Keratinocyte (primary cell): ENCODE results near the gene SLC27A3. TPM values are rescaled to one million over a fixed set of nuclear protein-coding genes. Genes with fewer than 3 reads are reported as not detected.

Experiments
- DNase-seq: peaks from one replicate; pipeline ENCODE4 v3.0.0-alpha.2; 2011; ENCODE audit warnings: low read depth, missing footprints, low spot score
- FAIRE-seq: peaks from 2 replicates; lab custom pipeline; 2011; peaks lifted over from hg19 to GRCh38; lab: Jason Lieb, UNC
- H2AFZ ChIP-seq: 2 replicates; pipeline ENCODE4 v1.6.0; 2012; ENCODE audit warnings: low read length, control low read depth, inconsistent platforms; ENCODE audit not compliant: control insufficient read depth
- H3K27ac ChIP-seq: 2 replicates; pipeline ENCODE4 v1.5.1; 2011; ENCODE audit warnings: low read length; ENCODE audit not compliant: control insufficient read depth, insufficient read depth
- H3K27me3 ChIP-seq: 3 replicates; pipeline ENCODE4 v1.6.0; 2011; ENCODE audit warnings: low read length; ENCODE audit not compliant: control insufficient read depth, insufficient read depth; ENCODE audit errors: extremely low read depth
- H3K36me3 ChIP-seq, 2 experiments: 2 replicates in 1 of 2; 3 replicates in 1 of 2; pipeline ENCODE4 v1.5.1; 2011; ENCODE audit warnings: low read length in 2 of 2, mild to moderate bottlenecking in 1 of 2; ENCODE audit not compliant: control insufficient read depth in 2 of 2, insufficient read depth in 2 of 2; ENCODE audit errors: extremely low read depth in 1 of 2
- H3K4me1 ChIP-seq: 3 replicates; pipeline ENCODE4 v1.5.1; 2011; ENCODE audit warnings: low read length; ENCODE audit not compliant: control insufficient read depth, insufficient read depth; ENCODE audit errors: extremely low read depth
- H3K4me2 ChIP-seq: 3 replicates; pipeline ENCODE4 v1.6.0; 2011; ENCODE audit warnings: low read depth, low read length; ENCODE audit not compliant: control insufficient read depth, insufficient read depth; ENCODE audit errors: extremely low read depth
- H3K4me3 ChIP-seq, 3 experiments: fragments of 200-600 bp in 1 of 3; sonication (generic) in 1 of 3; 2 replicates in 2 of 3; 3 replicates in 1 of 3; pipeline ENCODE4 v1.5.1; 2011 to 2016; ENCODE audit warnings: low read length in 3 of 3, mild to moderate bottlenecking in 3 of 3, control low read depth in 2 of 3, inconsistent platforms in 1 of 3, low read depth in 1 of 3, mixed read lengths in 1 of 3, mixed run types in 1 of 3, moderate library complexity in 1 of 3; ENCODE audit not compliant: control insufficient read depth in 2 of 3, insufficient read depth in 2 of 3; ENCODE audit errors: extremely low read depth in 1 of 3
- H3K79me2 ChIP-seq: 2 replicates; pipeline ENCODE4 v1.6.0; 2012; ENCODE audit warnings: low read length; ENCODE audit not compliant: control insufficient read depth, insufficient read depth
- H3K9ac ChIP-seq: 3 replicates; pipeline ENCODE4 v1.6.0; 2011; ENCODE audit warnings: low read length; ENCODE audit not compliant: control insufficient read depth, insufficient read depth; ENCODE audit errors: extremely low read depth
- H3K9me1 ChIP-seq: 3 replicates; pipeline ENCODE4 v1.6.0; 2011; ENCODE audit warnings: low read length; ENCODE audit not compliant: control insufficient read depth, insufficient read depth; ENCODE audit errors: extremely low read depth
- H3K9me3 ChIP-seq: 2 replicates; pipeline ENCODE4 v1.5.1; 2012; ENCODE audit warnings: low read depth, low read length; ENCODE audit not compliant: control insufficient read depth
- H4K20me1 ChIP-seq: 3 replicates; pipeline ENCODE4 v1.6.0; 2011; ENCODE audit warnings: low read length; ENCODE audit not compliant: control insufficient read depth, insufficient read depth; ENCODE audit errors: extremely low read depth
- EZH2 ChIP-seq: IDR thresholded peaks from one replicate; pipeline ENCODE4 v1.6.1; 2012; ENCODE audit warnings: inconsistent platforms, mild to moderate bottlenecking, low read length, moderate library complexity
- dilution Hi-C: fragments of 300-500 bp; cut with MboI; formaldehyde crosslinking; loops from one replicate; pipeline ENCODE4 v1.7.0; 2020; ENCODE audit warnings: low sequenced_read_pairs; ENCODE audit not compliant: extremely low pct_ligation_motif_present
- polyA plus RNA-seq, 5 experiments: library from polyadenylated mRNA; depleted of rRNA in 3 of 5; stranded (reverse) in 3 of 5; stranded (forward) in 1 of 5; unstranded in 1 of 5; fragments of >200 nt; gene quantifications; 1 replicate in 1 of 5; 2 replicates in 3 of 5; 3 replicates in 1 of 5; pipeline versions ENCODE4 v1.2.1 to v1.2.3, GENCODE V29; 2011 to 2012; ENCODE audit warnings: missing spikeins in 2 of 5, low read depth in 1 of 5, low replicate concordance in 1 of 5
- TF ChIP-seq, protein P1 (sequence below), 3 experiments: IDR thresholded peaks in 1 of 3; conservative IDR thresholded peaks in 1 of 3; optimal IDR thresholded peaks in 1 of 3; 2 replicates in 2 of 3; 3 replicates in 1 of 3; pipeline versions ENCODE3 to v1.5.1; 2011; ENCODE audit warnings: low read length in 3 of 3, mild to moderate bottlenecking in 3 of 3, moderate library complexity in 2 of 3, control low read depth in 1 of 3, inconsistent platforms in 1 of 3; ENCODE audit not compliant: insufficient read depth in 2 of 3; ENCODE audit errors: extremely low read depth in 1 of 3

Gene SLC27A3
- polyA plus RNA-seq, 1 donor (not counting 4 experiments of a cell fraction or from before 2014, with no cell fraction given) = 7.4 TPM

DNA sequence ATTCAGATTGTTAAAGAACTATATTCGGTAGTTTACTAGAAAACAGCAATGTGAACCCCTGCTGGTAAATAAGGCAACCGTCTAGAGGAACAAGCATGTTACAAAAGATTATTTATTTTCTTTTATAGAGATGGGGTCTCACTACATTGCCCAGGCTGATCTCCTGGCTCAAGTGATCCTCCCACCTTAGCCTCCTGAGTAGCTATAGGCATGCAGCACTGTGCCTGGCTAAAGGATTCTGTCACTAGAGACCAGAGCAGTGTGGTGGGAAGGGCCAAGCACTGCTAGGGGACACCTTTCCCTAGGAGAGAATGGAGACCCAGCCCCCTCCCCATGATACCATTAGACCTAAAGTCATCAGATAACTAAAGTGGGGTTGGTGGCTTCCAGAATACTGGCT, 28.9 kb downstream of the SLC27A3 start:
- no peak for FAIRE-seq
- H3K36me3 ChIP-seq = peaks cover 11 to 17% of the 10 kb centered on the region in 2 experiments
- no peaks in the 10 kb centered on the region for H3K9me3 ChIP-seq
- no peak overlapping the region for H2AFZ ChIP-seq
- no peaks in the 10 kb centered on the region for H4K20me1 ChIP-seq
- H3K4me1 ChIP-seq = peaks cover 12% of the 10 kb centered on the region
- no peak overlapping the region for H3K4me3 ChIP-seq
- no peaks in the 10 kb centered on the region for H3K79me2 ChIP-seq
- H3K4me2 ChIP-seq = no peak overlapping the region
- no peak overlapping the region for H3K9ac ChIP-seq
- H3K27me3 ChIP-seq = no peaks in the 10 kb centered on the region
- DNase-seq = no peak
- dilution Hi-C loops = no loop called here
- no peaks in the 10 kb centered on the region for H3K9me1 ChIP-seq
- TF ChIP-seq, protein P1, sequence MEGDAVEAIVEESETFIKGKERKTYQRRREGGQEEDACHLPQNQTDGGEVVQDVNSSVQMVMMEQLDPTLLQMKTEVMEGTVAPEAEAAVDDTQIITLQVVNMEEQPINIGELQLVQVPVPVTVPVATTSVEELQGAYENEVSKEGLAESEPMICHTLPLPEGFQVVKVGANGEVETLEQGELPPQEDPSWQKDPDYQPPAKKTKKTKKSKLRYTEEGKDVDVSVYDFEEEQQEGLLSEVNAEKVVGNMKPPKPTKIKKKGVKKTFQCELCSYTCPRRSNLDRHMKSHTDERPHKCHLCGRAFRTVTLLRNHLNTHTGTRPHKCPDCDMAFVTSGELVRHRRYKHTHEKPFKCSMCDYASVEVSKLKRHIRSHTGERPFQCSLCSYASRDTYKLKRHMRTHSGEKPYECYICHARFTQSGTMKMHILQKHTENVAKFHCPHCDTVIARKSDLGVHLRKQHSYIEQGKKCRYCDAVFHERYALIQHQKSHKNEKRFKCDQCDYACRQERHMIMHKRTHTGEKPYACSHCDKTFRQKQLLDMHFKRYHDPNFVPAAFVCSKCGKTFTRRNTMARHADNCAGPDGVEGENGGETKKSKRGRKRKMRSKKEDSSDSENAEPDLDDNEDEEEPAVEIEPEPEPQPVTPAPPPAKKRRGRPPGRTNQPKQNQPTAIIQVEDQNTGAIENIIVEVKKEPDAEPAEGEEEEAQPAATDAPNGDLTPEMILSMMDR (optimal IDR thresholded peaks at IDR 0.05 in 1 of 3, IDR thresholded peaks at IDR 0.05 in 1 of 3, conservative IDR thresholded peaks at IDR 0.05 in 1 of 3; ENCODE audit: extremely low read depth in 1 of 3, insufficient read depth in 2 of 3, low read length in 3 of 3) = no peak
- no peak for TF ChIP-seq EZH2
- H3K27ac ChIP-seq = no peak overlapping the region

DNA sequence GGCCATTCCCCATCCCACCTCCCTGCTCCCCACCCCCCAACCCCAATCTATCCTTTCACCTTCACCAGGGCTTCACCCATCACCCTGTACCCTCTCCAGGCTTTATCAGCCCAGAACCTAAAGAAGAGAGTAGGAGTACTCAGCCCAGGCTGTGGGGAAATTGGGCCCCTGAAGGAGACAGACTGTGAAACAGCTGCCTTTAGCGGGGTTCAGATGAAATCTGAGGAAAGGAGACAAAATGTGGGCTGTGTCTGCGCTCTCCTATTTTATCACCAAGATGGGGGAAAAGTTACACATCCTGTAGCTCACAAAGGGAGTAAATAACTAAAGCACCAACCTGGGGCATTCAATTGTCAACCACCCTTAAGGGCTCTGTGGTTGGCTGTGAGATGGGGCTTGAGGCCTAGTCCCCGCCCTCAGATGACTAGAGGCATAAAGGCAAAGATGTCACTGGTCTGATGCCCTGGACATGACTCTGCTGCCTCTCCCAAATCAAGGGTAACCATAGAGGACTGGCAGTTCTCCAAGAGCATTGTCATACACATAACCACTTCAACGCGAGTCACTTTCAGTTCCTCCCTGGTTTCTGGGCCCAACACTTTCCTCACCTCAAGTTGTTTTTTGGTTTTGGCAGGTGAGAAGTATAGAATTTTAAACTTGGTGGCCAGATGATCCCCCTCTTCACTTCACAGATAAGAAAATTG, 30.0 kb downstream of the SLC27A3 start:
- DNase-seq (peak; percentile 33), FAIRE-seq (peak; percentile 85)
- H3K79me2 ChIP-seq = no peaks in the 10 kb centered on the region

More for the DNA sequence above, 30.0 kb downstream of the SLC27A3 start:
- dilution Hi-C loops = no loop called here
- H3K4me2 ChIP-seq = peak overlapping the region; percentile 14
- peaks cover 15 to 22% of the 10 kb centered on the region in 2 experiments for H3K36me3 ChIP-seq
- H2AFZ ChIP-seq = no peak overlapping the region
- peaks cover 12% of the 10 kb centered on the region for H3K4me1 ChIP-seq
- H3K4me3 ChIP-seq = no peak overlapping the region
- peak overlapping the region; percentile 65 for H3K27ac ChIP-seq
- H3K9ac ChIP-seq = no peak overlapping the region
- TF ChIP-seq, protein P1 (optimal IDR thresholded peaks at IDR 0.05 in 1 of 3, IDR thresholded peaks at IDR 0.05 in 1 of 3, conservative IDR thresholded peaks at IDR 0.05 in 1 of 3; ENCODE audit: extremely low read depth in 1 of 3, insufficient read depth in 2 of 3, low read length in 3 of 3) = no peak
- no peak for TF ChIP-seq EZH2
- H3K9me1 ChIP-seq = no peaks in the 10 kb centered on the region
- H3K9me3 ChIP-seq = no peaks in the 10 kb centered on the region
- H3K27me3 ChIP-seq = no peaks in the 10 kb centered on the region
- no peaks in the 10 kb centered on the region for H4K20me1 ChIP-seq
